Tibial nerve (tissue), 4 donors: Measurements from ENCODE around the gene PPP1R16B. TPM values are rescaled to one million over a fixed set of nuclear protein-coding genes. Genes with fewer than 3 reads are reported as not detected.

ENCODE experiments used
- DNase-seq, 2 donors: peaks; one replicate each; pipeline ENCODE4 v3.0.0-alpha.2; 2019; ENCODE audit warnings: low spot score in 2 of 2
- H3K27ac ChIP-seq, 4 donors: fragments of 200-600 bp; sonication (generic) in 3 of 4; one replicate each; pipeline ENCODE4 v1.5.1; 2017 to 2019; ENCODE audit warnings: mild to moderate bottlenecking in 1 of 4
- H3K27me3 ChIP-seq, 2 donors: fragments of 200-600 bp; sonication (generic) in 1 of 2; one replicate each; pipeline versions ENCODE4 v1.5.1 to v1.6.0; 2017 to 2019
- H3K36me3 ChIP-seq, 3 donors: fragments of 200-600 bp; sonication (generic); one replicate each; pipeline ENCODE4 v1.5.1; 2018 to 2019
- H3K4me1 ChIP-seq, 4 donors: fragments of 200-600 bp; sonication (generic) in 3 of 4; one replicate each; pipeline ENCODE4 v1.5.1; 2017 to 2019
- H3K4me3 ChIP-seq, 4 donors: fragments of 200-600 bp; sonication (generic) in 3 of 4; one replicate each; pipeline ENCODE4 v1.5.1; 2017 to 2019; ENCODE audit warnings: mild to moderate bottlenecking in 1 of 4, moderate library complexity in 1 of 4
- H3K9me3 ChIP-seq, 4 donors: fragments of 200-600 bp; sonication (generic) in 3 of 4; one replicate each; pipeline ENCODE4 v1.5.1; 2017 to 2019
- EP300 ChIP-seq, 2 donors: sonication (generic); formaldehyde crosslinking; IDR thresholded peaks; one replicate each; pipeline ENCODE4 v1.6.1; 2017; ENCODE audit warnings: antibody characterized with exemption in 2 of 2, mild to moderate bottlenecking in 1 of 2
- POLR2A ChIP-seq, 2 donors: fragments of 450-650 bp; IDR thresholded peaks; one replicate each; pipeline ENCODE4 v1.6.1; 2017; ENCODE audit warnings: antibody characterized with exemption in 2 of 2, mild to moderate bottlenecking in 2 of 2, moderate library complexity in 2 of 2
- WGBS, 2 donors: methylation state at CpG; one replicate each; pipeline ENCODE4 v1.1.5; 2018; 5-methylcytosine and 5-hydroxymethylcytosine counted together
- small RNA-seq: library from RNA; depleted of rRNA; stranded (forward); fragments of <200 nt; gene quantifications from one replicate; pipeline ENCODE3, GENCODE V24; 2016
- total RNA-seq, 4 donors: library from RNA; depleted of rRNA; stranded (reverse); fragments of >200 nt; gene quantifications; one replicate each; pipeline ENCODE4 v1.1.0, GENCODE V29; 2016
- TF ChIP-seq, protein P1 (sequence below), 5 experiments: fragments of 200-600 bp in 3 of 5; fragments of 450-650 bp in 2 of 5; sonication (generic) in 3 of 5; IDR thresholded peaks; one replicate each; pipeline ENCODE4 v1.5.1; 2016 to 2019; ENCODE audit warnings: antibody characterized with exemption in 5 of 5, mild to moderate bottlenecking in 3 of 5, moderate library complexity in 2 of 5

PPP1R16B gene
- total RNA-seq, 4 donors from 2014 or later, result 2.1 to 5.7 (median 4.6) TPM

DNA sequence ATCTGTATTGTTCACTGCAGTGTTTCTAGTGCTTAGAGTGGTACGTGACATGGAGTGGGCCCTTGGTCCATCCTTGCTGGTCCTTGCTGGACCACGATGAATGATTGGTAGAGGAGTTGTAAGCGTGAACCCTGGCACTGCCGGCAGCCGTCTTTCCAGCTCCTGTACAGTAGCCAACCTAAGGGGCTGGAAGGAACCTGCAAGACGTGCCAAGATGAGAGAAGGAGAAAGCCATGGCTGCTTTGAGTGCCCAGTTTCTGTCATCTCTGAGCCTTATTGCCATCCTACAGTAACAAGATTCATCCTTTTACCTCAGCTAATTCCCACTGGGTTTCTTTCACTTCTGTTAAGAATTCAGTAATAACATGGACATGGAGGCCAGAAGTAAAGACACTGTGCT is 162.6 kb downstream of the PPP1R16B start:
- DNase-seq, result no peak
- Histone ChIP-seq H3K27me3 (no peaks in the 10 kb centered on the region), H3K4me1 (peaks cover 0 to 10% (median 2%) of the 10 kb centered on the region in 4 donors), H3K9me3 (no peaks in the 10 kb centered on the region), H3K4me3 (no peak overlapping the region), H3K27ac (no peak overlapping the region), H3K36me3 (peaks cover 0 to 47% (median 0%) of the 10 kb centered on the region in 3 donors)
- WGBS, 2 donors, result 91 to 93% methylated on average over 6 of the region's 6 CpGs
- TF ChIP-seq, protein P1, sequence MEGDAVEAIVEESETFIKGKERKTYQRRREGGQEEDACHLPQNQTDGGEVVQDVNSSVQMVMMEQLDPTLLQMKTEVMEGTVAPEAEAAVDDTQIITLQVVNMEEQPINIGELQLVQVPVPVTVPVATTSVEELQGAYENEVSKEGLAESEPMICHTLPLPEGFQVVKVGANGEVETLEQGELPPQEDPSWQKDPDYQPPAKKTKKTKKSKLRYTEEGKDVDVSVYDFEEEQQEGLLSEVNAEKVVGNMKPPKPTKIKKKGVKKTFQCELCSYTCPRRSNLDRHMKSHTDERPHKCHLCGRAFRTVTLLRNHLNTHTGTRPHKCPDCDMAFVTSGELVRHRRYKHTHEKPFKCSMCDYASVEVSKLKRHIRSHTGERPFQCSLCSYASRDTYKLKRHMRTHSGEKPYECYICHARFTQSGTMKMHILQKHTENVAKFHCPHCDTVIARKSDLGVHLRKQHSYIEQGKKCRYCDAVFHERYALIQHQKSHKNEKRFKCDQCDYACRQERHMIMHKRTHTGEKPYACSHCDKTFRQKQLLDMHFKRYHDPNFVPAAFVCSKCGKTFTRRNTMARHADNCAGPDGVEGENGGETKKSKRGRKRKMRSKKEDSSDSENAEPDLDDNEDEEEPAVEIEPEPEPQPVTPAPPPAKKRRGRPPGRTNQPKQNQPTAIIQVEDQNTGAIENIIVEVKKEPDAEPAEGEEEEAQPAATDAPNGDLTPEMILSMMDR (IDR thresholded peaks at IDR 0.05), result no peak
- TF ChIP-seq POLR2A (IDR thresholded peaks at IDR 0.05), result no peak
- TF ChIP-seq EP300 (IDR thresholded peaks at IDR 0.05), result no peak

DNA sequence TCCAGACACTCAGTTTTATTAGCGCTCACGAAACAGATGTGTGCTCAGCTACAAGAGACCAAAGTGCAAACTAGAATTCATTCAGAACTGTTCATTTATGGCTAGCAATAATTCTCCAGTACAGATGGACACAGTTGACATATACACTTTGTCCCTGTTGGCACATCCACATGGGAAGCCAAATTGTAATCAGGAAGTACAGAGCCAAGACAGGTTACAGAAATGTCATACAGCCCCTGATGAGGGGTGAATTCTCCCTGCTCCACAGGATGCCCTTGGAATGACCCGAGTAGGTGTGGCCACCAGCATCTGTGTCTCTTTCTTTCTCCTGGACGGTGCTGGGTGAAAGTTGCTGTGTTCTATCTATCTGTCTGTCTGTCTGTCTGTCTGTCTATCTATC is 164.2 kb downstream of the PPP1R16B start:
- H3K27ac ChIP-seq, result no peak overlapping the region

DNA sequence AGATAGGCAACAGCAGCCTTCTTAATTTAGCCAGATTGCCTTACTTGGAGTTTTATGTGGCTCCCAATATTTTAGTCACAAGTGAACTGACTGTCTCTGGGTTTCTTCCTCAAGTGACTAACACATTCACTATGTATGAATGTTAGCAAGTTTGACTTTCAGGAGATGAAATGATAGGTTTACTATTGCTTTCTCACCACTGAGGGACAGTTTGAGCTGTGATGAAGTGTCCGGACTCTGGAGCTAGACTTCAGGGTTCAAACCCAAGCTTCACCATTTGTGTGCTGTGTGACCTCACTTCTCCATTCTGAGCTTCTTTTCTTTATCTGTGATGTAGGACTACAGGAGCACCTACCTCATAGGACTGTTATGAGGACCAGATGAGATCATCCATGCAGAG is 164.8 kb downstream of the PPP1R16B start:
- no peak for DNase-seq
- H3K36me3 ChIP-seq, result peaks cover 0 to 67% (median 0%) of the 10 kb centered on the region in 3 donors
- no peaks in the 10 kb centered on the region for H3K9me3 ChIP-seq
- H3K4me3 ChIP-seq, result no peak overlapping the region
- TF ChIP-seq POLR2A (IDR thresholded peaks at IDR 0.05) (no peak), EP300 (IDR thresholded peaks at IDR 0.05) (no peak)
- TF ChIP-seq, protein P1 (IDR thresholded peaks at IDR 0.05), result no peak
- H3K27ac ChIP-seq, result no peak overlapping the region
- H3K27me3 ChIP-seq, result no peaks in the 10 kb centered on the region
- no peaks in the 10 kb centered on the region for H3K4me1 ChIP-seq
- WGBS, 2 donors, result 95 to 100% methylated on average over 1 of the region's 1 CpG

More for the DNA sequence above, 164.2 kb downstream of the PPP1R16B start:
- DNase-seq, result no peak
- peaks cover 0 to 61% (median 0%) of the 10 kb centered on the region in 3 donors for H3K36me3 ChIP-seq
- no peaks in the 10 kb centered on the region for H3K4me1 ChIP-seq
- no peak overlapping the region for H3K4me3 ChIP-seq
- no peaks in the 10 kb centered on the region for H3K9me3 ChIP-seq
- no peaks in the 10 kb centered on the region for H3K27me3 ChIP-seq
- WGBS, 2 donors, result 57 to 73% methylated on average over 4 of the region's 4 CpGs
- TF ChIP-seq POLR2A (IDR thresholded peaks at IDR 0.05), result no peak
- TF ChIP-seq, protein P1 (IDR thresholded peaks at IDR 0.05), result no peak
- TF ChIP-seq EP300 (IDR thresholded peaks at IDR 0.05), result no peak

Small RNA genes within 50 kb of the gene (small RNA-seq; reads per million reads assigned to genes)
- gene AL023803.1, result not detected

Other genes with a start within 250 kb of the PPP1R16B start
- gene ADIG, start 224.5 kb upstream of the PPP1R16B start, total RNA-seq, result not detected
- not detected for gene ARHGAP40, start 203.9 kb upstream of the PPP1R16B start, total RNA-seq
- not detected for gene SLC32A1, start 81.2 kb upstream of the PPP1R16B start, total RNA-seq
- 10 to 100 TPM; 14.7 to 19.0 (median 18.6) TPM for gene ACTR5, start 57.2 kb upstream of the PPP1R16B start, total RNA-seq
- under 1 TPM in 2 of 4 donors, not detected in 2; 0.42 to 0.90 TPM for gene FAM83D, start 120.7 kb downstream of the PPP1R16B start, total RNA-seq
- 10 to 100 TPM; 14.9 to 24.0 (median 15.9) TPM for gene DHX35, start 156.6 kb downstream of the PPP1R16B start, total RNA-seq